Activated gamma-delta T cell treated with Interleukin-2 at 50 U/mL for 16 hours (primary cell): ENCODE data around the gene ZNF205.
A peak's percentile ranks its signal among the peaks of the same experiment; 100 is the strongest.

ENCODE experiments used
- DNase-seq: peaks from one replicate; pipeline ENCODE4 v3.0.0-alpha.2; 2020

Gene ZNF205

DNA sequence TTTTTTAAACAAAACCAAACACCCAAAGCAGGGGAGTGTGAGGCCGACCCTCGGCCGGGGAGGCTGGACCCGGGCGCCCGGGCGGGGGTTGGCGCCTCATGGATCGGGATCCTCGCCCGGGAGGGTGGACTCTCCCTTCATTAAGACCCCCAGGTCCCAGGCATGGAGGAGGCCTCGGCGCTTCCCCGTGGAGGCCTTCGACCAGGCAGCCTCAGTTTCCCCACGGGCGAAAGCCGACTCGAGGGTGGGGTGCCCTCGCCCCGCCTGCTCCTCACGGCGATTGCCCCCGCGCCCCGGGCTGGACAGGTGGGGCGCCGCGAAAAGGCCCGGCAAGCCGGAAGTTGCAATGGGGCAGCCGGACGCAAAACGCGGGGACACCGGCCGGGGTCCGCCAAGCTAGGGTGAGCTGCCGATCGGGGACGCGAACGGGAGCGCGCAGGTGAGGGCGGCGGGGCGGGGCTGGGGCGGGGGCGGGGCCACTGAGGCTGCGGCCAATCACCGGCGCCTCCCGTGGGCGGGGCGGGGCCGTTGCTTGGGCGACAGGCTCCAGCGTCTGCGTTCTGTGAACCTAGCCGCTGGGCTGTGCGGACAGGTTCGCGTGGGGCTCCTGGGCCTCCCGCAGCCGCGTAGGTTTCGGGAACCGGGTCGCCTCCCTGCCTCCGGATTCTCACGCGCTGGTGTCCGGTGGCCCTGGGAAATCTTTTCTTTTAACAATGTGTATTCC is 6.0 kb upstream of the ZNF205 start:
- peak; percentile 90 for DNase-seq

DNA sequence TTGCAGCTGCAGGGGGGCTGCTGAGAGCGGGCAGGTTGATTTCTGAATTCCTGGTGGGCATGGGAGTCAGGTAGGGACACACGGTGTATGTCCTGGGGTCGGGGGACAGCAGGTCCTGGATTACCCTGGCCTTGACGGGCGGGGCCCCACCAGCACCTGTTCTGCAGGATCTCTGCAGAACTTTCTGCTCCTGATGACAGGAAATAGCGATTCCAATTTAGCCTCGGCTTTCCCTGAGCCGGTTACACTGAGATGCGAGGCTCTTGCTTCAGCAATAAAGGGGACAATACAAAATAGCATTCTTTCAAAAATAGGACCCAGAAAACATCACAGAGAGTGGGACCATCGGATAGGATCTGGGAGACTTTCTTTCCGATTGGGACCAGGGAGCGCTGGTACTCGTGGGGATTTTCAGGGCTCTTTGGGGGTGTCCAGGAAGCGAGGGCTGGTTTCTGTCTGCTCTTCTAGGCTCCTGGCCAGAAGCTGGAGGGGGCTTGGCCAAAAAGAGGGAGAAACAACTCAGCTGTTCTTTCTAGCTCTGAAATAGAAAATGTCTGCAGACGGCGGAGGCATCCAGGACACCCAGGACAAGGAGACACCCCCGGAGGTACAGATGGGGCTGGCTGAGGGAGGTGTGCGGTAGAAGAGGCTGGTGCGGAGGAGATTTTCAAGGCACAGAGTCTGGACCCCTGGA is 642 bp downstream of the ZNF205 start:
- no peak for DNase-seq

DNA sequence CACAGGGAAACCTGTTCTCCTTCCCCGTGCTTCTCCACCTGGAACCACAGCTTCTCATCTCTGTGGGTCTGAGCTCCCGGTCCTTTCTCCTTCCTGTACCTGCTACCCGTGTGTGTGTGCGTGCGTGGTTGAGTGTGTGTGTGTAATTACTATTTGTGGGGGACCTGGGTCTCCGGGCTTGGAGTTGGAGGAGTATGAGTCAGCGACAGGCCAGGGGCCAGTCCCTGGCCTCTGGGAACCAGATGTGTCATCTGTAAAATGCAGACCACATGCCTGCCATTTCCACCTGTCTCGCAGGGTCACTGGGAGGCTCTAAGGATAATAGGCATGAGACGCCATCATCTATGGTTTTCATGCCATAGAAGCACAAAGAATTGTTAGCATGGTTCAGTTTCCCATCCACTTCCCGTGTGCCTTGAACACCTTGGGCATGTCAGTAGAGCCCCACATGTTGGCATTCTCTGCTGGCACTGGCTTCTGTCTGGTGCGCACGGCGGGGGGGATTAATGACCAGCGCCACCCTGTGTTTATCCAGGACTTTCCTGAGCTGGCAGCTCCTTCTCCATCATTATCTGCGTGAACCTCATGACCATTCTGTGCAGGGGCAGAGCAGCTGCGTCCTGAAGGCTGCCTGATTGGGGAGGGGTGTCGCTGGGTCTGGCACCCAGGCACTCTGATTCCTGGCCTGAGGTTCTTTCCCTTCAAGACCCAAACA is 1.5 kb downstream of the ZNF205 start:
- no peak for DNase-seq

DNA sequence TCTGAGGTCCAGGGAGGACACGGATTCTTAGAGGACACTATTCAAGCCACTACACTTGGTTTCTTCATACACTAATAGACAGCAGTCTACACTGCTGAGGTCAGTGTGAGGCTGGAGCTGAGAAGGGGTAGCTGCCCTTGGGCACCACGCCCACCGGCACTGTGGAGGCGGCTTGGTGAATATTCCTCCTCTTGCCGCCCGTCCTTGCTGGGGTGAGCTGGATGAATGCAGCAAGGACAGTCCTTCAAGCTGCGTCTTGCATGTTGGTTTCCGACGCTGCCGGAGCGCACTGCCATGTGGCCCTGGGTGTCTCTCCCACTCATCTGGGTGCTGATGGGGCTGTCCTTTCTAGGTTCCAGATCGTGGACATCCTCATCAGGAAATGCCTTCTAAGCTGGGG is 2.6 kb downstream of the ZNF205 start:
- no peak for DNase-seq

DNA sequence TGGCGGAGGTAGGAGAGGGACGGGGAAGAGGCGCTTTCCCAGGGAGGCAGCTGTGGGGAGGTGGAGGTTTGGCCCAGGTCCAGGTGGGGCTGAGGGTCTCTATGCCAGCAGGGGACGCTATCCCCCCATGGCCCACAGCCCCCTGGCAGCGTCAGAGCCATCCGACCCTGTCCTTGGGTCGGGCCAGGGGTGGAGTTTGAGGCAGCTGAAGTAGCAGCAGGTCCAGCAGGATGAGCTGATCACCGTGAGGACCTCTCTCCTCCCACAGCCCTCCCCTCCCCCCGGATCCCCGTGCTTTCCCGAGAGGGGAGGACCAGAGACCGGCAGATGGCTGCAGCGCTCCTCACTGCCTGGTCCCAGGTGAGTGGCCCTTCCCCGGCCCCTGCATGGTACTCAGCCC is 3.2 kb downstream of the ZNF205 start:
- no peak for DNase-seq

DNA sequence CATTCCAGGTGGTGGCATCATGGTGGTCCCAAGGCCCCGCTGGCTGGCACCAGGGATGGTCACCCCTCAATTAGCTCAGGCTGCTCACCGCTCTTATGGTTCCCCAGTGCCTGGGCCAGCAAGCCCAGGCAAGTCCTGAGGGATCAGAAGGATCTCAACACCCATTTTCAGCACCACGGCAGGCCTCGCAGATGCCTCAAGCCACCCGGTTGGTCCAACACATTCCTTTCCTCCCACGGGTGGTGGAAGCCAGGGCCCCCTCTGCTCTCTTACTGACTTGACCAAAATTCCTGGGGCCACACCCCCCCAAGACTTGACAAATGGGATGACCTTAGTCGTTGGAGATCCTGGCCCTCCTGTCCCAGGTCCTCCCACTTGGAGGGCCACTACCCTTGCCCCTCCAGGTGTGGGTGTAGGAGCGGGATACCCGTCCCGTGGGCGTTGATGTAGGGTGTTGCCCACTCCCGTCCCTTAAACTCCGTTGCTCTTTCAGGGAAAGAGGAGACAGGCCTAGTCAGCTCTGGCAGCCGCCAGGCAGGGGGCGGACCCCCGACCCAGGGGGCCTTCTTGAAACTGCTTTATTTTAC is 5.9 kb downstream of the ZNF205 start:
- DNase-seq, result no peak

DNA sequence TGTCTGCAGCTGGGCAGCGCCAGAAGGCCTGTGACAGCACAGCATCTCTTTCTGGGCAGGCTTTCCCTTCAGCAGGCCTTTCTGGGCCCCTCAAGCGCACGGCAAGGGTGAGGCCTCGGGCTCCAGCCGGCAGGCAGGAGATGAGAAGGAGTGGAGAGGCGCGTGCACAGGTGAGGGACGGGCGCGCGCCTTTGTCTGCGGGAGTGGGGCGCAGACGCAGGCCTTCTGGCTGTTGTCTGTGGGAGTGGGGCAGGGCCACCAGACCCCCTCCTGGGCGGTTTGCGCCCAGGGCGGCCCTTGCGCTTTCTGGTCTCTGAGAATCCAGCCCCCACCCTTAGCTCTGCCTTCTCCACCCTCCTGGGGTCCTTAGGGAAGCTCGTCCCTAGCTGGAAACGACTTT is 6.5 kb downstream of the ZNF205 start:
- no peak for DNase-seq

DNA sequence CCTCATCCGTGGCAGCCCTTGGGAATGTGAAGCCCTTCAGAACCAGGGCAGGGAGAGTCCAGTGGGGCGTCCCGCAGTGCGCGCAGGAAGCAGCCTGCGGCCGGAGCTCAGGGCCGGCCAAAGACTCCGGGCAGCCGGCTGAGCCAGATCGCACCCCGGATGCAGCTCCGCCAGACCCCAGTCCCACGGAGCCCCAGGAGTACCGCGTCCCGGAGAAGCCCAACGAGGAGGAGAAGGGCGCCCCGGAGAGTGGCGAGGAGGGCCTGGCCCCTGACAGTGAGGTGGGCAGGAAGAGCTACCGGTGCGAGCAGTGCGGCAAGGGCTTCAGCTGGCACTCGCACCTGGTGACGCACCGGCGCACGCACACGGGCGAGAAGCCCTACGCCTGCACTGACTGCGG is 6.9 kb downstream of the ZNF205 start:
- no peak for DNase-seq

DNA sequence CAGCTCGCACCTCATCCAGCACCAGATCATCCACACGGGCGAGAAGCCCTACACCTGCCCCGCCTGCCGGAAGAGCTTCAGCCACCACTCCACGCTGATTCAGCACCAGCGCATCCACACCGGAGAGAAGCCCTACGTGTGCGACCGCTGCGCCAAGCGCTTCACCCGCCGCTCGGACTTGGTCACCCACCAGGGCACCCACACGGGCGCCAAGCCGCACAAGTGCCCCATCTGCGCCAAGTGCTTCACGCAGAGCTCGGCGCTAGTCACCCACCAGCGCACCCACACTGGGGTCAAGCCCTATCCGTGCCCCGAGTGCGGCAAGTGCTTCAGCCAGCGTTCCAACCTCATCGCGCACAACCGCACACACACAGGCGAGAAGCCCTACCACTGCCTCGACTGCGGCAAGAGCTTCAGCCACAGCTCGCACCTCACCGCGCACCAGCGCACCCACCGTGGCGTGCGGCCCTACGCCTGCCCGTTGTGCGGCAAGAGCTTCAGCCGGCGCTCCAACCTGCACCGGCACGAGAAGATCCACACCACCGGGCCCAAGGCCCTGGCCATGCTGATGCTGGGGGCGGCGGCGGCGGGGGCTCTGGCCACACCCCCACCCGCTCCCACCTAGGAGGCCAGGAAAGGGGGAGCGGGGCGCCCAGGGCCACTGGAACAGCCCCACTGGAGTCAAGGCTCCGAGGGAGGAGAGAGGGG is 7.5 kb downstream of the ZNF205 start:
- DNase-seq, result no peak

DNA sequence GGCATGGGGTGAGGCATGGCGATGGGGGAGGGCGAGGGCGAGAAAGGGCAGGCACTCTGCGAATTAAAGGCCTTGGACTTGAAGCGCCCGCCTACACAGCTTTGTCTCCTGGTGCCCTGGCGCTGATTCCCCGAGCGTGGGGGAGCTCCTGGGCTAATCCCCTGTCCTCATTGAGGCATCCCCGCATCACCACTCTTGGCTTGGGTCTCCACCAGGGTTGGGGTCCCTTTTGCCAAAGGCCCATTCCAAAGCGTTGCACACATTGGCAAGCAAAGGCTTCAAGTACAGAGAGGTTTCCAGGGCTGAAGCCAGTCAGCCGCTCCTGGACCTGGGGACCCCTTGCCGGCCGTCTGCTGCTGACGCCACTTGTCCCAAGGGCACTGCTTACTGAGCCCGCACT is 8.0 kb downstream of the ZNF205 start:
- no peak for DNase-seq

DNA sequence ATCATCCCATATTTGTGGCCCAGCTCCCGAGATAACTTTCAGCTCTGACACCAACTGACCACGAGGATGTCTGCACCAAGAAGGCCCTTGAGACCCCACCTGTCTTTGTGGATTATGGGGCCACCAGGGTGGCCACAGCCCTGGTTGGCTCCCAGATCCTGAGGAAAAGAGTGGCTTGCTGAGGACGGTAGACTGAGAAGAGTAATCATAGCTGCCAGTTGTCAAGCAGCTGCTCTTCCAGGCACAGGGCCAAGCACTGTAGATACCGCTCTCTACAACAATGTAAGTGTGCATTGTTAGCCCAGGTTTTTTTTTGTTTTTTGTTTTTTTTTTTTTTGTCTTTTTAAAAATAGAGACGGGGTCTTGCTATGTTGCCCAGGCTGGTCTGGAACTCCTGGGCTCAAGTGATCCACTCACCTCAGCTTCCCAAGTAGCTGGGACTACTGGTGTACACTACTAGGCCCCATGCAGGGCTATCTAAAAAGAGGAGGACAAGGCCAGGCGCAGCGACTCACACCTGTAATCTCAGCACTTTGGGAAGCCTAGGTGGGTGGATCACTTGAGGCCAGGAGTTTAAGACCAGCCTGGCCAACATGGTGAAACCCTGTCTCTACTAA is 9.6 kb downstream of the ZNF205 start:
- DNase-seq, result no peak

DNA sequence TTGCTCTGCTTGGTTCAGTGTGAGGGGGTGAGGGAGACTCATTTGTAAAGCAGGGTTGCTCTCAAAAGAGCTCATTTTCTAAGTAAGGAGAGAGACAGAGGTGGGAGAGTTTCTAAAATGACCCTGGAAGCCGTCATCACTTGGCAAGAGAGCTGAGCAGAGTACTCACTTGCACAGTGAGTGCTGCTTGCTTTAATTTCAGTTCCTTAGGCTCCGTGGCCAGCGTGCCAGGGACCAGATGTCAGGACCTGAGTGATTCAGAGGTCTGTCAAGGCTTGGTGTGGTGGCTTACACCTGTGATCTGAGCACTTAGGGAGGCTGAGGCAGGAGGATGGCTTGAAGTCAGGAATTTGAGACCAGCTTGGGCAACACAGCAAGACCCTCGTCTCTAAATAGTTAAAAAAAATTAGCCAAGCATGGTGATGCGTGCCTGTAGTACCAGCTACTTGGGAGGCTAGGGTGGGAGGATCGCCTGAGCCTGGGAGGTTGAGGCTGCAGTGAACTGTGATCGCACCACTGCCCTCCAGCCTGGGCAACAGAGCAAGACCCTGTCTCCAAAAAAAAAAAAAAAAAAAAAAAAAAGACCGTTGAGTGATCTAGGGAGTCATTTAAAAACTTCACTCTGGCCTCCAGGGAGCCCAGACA is 10.7 kb downstream of the ZNF205 start:
- DNase-seq, result no peak

DNA sequence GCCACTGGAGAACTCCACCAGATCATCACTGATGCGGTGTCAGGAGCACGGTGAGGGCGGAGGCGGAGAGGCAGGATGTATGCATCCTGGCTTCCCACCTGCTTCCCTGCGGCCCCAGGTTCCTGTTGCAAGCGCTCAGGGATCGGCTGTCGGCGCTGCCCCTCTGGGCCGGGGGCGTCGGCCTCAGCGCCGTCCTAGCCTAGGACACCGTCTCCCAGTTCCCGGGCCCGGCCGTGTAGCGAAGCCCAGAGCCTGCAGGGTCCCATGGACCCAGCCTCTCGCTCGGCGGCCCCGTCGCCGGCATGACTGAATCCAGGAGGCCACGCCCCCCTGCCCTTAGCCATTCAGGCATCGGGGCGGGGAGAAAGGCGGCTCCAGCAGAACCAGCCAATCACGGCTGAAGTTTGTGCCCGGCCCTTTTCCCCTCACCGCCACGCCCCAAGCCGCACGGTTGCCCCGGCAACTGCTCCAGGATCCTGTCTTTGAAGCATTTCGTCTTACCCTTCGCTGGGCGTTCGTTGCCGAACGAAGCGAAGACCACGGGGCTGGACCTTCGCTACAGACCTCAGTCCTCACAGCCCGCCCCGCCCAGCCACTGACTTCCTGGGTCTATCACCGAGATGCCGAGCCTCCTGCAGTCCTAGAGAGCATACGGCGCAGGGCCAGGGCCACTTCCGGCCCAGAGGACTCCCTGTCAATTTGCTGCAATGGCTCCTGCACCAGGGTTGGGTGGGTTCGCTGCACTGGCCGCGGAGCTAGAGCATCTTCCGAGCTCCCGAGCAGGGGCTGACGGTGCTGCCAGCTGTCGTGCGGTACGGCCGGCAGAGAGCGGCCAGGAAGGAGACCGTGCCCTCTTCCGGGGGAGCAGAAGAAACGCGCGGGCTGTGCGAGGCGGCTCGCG is 11.8 kb downstream of the ZNF205 start:
- DNase-seq, result peak; percentile 97

DNA sequence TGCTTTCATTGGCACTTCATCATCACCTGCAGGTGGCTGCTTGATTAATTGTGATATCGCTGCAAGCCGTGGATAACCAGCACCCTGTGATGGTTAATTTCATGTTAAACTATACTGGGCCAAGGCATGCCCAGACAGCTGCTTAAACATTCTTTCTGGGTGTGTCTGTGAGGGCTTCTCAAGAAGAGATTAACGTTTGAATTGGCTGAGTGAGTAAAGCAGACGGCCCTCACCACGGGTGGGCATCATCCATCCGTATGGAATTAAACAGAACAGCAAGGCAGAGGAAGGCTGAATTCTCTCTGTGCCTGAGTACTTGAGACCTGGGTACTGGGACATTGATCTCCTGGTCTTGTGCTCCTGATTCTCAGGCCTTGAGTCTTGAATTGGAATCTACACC is 15.4 kb downstream of the ZNF205 start:
- no peak for DNase-seq

DNA sequence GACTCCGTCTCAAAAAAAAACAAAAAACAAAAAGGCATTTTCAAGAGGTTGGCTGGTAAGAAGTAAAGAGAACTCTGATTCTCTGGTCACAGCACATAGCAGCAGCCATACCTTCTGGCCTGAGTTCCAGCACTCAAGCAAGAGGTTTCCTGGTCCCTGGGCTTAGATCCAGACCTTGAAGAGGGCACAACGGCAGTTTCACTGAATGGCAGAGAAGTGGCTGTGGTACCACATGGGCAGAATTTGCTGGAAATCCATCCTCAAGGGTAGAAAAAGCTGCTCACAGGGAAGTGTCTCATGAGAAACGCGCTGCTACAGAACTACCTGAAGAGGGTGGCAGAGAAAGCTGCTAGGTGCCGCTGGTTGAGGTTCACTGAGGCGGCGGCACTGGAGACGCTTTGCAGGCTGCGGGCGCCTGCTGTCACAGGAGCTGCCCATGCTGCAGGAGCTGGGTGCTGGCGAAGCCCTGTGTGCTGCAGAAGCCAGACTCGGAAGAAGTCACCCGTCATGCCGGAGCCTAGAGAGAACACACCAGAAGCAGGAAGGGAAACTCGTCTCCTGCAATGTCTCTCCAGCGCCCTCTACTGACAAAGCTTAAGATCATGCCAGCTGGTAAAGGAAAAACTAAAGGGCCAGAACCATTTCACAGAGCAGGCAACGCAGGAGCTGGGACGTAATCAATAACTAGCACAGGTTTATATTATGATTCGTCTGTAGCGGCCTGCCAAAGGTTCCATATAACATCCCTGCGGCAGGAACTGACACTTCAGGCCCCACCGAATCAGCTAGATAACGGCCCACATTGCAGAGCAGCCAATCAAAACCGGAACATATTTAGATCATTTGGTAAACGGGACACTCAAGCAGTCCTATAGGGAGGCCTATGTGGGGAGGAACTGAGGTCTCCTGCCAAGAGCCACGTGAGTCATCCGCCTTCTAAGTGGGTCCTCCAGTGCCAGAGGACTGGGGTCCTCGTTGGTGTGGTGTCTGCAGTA is 17.0 kb downstream of the ZNF205 start:
- DNase-seq, result peak; percentile 79

DNA sequence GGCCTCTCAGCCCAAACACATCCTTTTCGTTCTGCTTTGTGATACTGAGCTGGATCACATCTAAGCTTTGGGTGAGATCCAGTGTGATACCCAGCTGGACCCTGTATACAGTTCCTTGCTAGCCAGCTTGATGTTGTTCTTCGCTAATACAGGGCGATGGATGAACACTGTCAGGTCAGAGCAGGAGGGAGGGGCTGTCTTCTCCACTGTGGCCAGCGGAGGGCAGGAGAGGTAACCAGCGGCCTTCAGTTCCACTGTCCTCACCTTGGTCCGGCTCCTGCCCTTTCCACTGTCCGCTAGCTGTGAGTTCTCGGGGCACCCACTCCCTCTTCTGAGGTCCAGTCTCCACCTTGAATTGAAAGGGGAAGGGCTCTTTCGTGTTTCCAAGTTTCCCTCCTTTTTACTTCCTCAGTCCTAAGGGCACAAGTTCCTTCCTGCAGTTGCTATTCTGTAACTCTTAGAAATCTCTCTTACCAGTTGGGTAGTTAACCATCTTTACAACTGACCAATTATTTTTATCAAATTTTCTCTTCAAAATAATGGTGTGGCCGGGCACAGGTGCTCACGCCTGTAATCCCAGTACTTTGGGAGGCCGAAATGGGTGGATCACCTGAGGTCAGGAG is 19.5 kb downstream of the ZNF205 start:
- peak; percentile 34 for DNase-seq

DNA sequence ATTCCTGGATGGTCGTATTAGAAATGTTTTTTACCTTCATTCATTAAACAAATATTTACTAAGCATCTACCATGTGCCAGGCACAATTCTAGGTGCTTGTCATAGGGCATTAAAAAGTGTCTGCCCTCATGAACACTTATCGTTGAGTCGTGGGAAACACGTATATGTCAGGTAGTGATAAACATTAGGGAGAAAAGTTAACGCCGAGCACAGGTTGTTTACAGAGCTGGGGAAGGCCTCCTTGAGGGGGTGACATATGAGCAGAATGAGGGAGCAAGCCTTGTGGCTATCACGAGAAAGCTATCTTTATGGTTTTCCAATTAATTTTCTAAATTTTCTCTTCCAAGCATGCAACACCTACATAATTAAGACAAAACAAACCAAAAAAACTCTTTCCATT is 21.5 kb downstream of the ZNF205 start:
- no peak for DNase-seq

DNA sequence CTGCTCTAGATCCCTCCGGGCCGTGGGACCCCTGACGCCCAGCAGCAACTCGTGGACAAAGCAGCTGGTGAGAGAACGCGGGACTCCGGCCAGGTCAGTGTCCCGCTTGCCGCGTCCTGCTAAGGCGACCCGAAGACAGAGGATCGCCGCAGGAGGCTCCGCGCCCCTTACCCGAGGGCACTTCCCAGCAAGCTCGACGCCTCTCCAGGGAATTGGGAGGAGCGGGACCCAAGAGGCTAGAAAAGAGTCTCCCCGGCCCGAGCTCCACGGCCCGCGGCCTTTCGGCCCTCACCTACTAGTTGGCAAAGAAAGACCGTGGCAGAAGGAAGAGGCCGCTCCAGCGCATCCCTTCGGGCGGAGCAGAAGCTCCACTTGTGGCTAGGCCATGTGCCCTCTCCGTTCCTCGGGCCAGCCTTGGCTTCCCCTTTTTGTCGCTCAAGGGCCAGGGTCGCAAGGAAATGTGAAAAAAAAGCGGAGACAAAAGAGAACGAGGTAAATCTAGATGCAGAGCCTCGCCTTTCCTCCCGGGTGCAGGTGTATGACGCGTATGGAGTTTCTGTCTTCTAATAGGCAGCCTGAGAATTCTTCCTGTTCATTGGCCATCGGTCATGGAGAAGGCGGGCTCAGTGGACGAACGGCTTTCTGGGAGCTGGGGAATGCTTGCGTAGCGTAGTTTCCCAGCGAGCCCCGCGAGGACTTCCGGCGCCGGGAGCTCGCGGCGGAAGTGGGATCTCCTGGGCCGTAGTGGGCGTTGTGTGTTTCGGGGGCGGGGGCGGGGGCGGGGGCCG is 22.1 kb downstream of the ZNF205 start, which contains the start of gene ZNF213:
ZNF213 (plus strand) TSS at position 692 of the 788 bp plus-strand sequence. CDS start 2,252 bp downstream, outside the sequence.
- DNase-seq, result peak; percentile 92
